Measurements from ENCODE around the gene CWC22.

DNA sequence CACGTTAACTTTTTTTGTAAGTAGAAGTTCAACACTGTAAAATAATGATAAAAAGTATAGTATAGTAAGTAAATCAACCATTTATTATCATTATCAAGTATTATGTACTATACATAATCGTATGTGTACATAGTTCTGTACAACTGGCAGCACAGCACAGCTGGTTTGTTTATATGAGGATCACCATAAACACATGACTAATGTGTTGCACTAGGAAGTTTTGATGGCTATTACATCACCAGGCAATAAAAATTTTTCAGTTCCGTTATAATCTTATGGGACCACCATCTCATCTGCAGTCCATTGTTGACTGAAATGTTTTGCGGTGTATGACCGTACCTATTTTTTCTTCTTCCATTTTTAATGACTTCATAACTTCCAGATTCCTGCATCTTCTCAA lies 106.4 kb downstream of the CWC22 start:
- TF ChIP-seq CTCF (IDR thresholded peaks at IDR 0.05) (no peak), POLR2A (IDR thresholded peaks at IDR 0.05) (no peak), EP300 (IDR thresholded peaks at IDR 0.05) (no peak), POLR2AphosphoS5 (IDR thresholded peaks at IDR 0.05) (no peak)
